Measurements from ENCODE around the gene KIF1B.
A peak's percentile ranks its signal among the peaks of the same experiment; 100 is the strongest.
"Not testable (repeated sequence)": the region's sequence is repeated elsewhere in the genome, so short reads cannot be mapped to it uniquely, and the experiment has no call there.

Gene KIF1B

GRCh38 chr1:10236405-10237156 is 26.2 kb downstream of the KIF1B start:
- DNase-seq (ENCODE audit: low read depth) = peak; percentile 34

- no peak for DNase-seq (ENCODE audit: low read depth)
Observed at GRCh38 chr1:10237157-10237539, 26.8 kb downstream of the KIF1B start.

DNA sequence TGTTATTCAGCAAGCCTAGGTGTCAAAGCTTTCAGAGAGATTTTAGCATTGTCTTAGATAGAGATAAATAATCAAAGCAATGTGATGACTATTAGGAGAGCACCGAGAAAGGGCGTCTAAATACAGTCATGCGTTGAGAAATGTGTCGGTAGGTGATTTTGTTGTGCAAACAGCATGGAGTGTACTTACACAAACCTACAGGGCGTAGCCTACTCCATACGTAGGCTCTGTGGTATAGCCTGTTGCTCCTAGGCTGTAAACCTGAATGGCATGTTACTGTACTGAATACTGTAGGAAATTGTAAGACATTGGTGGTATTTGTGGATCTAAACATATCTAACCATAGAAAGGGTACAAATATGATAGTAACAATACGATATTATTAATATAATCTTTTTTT is 31.8 kb downstream of the KIF1B start:
- DNase-seq (ENCODE audit: low read depth) = no peak

- no peak for DNase-seq (ENCODE audit: low read depth)
Observed at GRCh38 chr1:10242811-10243210, 32.4 kb downstream of the KIF1B start.

DNA sequence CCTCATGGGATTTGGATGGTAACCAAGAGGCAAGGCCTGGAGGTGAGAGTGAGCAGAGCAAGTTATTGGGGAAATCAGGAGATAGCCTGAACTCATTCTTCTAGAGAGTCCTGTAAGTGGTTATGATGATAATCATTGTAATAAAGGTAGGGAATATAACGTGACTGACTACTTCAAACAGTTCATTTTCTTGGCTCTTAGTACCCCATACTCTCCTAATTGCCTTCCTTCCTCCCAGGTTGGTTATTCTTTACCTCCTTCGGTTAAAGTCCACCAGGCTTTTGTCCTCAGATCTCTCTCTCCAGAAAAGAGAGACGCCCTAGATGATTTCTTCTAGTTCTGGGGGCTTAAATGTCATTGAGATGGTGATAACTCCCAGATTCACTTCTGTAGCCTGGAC is 35.3 kb downstream of the KIF1B start:
- no peak for DNase-seq (ENCODE audit: low read depth)

GRCh38 chr1:10249808-10250457 is 39.6 kb downstream of the KIF1B start:
- DNase-seq (ENCODE audit: low read depth) = no peak

DNA sequence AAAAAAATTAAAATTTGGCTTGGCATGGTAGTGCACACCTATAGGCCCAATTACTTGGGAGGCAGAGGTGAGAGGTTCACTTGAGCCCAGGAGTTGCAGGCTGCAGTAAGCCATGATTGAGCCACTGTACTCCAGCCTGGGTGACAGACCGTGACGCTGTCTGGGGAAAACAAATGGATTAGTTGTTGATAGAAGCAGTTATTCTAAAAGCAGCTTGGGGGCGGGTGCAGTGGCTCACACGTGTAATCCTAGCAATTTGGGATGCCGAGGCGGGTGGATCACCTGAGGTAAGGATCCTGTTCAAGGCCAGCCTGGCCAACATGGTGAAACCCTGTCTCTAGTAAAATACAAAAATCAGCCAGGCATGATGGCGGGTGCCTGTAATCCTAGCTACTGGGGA is 40.3 kb downstream of the KIF1B start:
- DNase-seq (ENCODE audit: low read depth) = no peak

- DNase-seq (ENCODE audit: low read depth) = not testable (repeated sequence)
Observed at GRCh38 chr1:10251325-10252108, 41.1 kb downstream of the KIF1B start.

GRCh38 chr1:10252508-10252907 is 42.1 kb downstream of the KIF1B start:
- DNase-seq (ENCODE audit: low read depth) = peak; percentile 23

GRCh38 chr1:10253149-10253548 is 42.8 kb downstream of the KIF1B start:
- no peak for DNase-seq (ENCODE audit: low read depth)

DNA sequence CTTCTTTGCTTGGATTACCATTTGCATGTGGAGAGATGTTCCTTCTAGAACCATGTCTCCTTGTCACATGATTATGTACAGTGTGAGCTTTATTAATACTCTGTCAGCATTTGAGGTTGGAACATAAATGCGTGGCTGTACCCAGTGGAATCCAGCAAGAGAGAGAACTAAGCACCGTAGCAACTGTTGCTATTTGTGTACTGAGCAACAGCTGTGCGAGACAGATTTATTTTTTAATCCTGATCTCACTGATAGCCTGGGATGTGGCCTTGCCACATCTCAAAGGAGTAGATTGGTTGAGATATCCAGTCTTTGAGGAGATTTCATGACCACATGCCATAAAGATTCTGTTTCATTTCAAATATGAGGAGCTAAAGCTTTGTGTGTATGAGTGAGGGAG is 43.4 kb downstream of the KIF1B start:
- peak; percentile 97 for DNase-seq (ENCODE audit: low read depth)

GRCh38 chr1:10257851-10258250 is 47.5 kb downstream of the KIF1B start:
- no peak for DNase-seq (ENCODE audit: low read depth)

DNA sequence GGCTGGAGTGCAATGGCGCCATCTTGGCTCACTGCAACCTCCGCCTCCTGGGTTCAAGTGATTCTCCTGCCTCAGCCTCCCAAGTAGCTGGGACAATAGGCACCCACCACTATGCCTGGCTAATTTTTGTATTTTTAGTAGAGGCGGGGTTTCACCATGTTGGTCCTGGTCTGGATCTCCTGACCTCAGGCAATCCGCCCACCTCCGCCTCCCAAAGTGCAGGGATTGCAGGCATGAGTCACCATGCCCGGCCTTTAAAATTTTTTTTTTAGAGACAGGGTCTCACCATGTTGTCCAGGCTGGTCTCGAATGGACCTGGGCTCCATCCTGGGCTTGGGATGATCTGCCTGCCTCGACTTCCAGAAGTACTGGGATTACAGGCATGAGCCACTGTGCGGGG is 49.2 kb downstream of the KIF1B start:
- not testable (repeated sequence) for DNase-seq (ENCODE audit: low read depth)

- DNase-seq (ENCODE audit: low read depth) = no peak
Observed at GRCh38 chr1:10263450-10264082, 53.2 kb downstream of the KIF1B start.

- DNase-seq (ENCODE audit: low read depth) = no peak
Observed at GRCh38 chr1:10265027-10265426, 54.7 kb downstream of the KIF1B start.

DNA sequence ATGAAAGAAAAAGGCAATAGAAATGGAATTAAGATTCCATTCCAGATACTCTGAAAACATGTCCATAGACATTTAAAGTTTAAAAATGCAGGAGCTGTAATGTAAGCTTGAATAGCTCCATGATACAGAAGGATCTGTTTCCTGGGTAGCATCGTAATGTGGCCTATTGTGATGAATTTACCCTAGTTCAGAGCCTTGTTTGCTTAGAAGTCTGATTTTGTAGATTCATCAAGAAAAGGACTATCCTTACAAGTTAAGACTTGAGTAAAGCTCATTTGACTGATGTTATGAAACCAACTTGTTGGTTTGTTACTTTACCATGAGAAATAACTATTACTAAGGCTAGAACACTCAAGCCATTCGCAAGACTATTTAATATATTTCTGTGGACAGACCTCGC is 55.5 kb downstream of the KIF1B start:
- no peak for DNase-seq (ENCODE audit: low read depth)

GRCh38 chr1:10267319-10267718 is 56.9 kb downstream of the KIF1B start:
- no peak for DNase-seq (ENCODE audit: low read depth)

DNA sequence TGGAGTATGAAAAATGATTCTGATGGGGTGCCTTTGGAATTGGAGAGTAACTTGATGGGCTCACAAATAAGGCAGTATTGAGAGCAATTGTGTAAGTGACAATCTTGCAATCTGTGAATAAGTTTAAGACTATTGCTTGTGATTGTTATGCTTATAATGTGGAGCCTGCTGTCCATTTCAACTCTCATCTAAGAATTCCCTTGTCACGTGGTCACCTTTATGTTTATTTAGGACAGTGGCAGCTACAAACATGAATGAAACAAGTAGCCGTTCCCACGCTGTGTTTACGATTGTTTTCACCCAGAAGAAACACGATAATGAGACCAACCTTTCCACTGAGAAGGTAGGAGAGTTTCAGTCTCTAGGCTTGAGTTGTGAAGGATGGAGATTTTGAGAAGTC is 57.6 kb downstream of the KIF1B start:
- no peak for DNase-seq (ENCODE audit: low read depth)

- DNase-seq (ENCODE audit: low read depth) = no peak
Observed at GRCh38 chr1:10271090-10271489, 60.7 kb downstream of the KIF1B start.

- no peak for DNase-seq (ENCODE audit: low read depth)
Observed at GRCh38 chr1:10271869-10272268, 61.5 kb downstream of the KIF1B start.

DNA sequence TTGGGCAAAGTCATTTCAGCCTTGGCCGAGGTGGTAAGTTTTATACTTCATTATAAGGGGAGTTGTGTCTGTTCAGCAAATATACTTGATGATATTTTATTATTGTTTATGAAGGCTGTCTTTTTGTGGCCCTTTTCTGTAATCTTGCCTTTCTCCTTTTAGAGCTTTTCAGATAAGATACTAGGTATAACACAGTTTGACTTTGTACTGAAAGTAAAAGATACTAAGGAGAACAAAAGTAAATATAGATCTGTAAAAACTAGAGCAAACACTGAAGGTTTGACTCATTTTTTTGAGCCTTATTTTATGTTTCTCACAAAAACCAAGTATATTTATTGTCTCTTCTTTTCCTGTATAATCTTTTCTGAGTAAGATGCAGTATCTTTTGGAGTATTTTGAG is 61.9 kb downstream of the KIF1B start:
- DNase-seq (ENCODE audit: low read depth) = no peak

GRCh38 chr1:10278880-10279279 is 68.5 kb downstream of the KIF1B start:
- DNase-seq (ENCODE audit: low read depth) = no peak
